Measurements from ENCODE around the gene CNGA3.

GRCh38 chr2:98388081-98388480 lies 41.8 kb downstream of the CNGA3 start:
- TF ChIP-seq EZH2 (IDR thresholded peaks at IDR 0.05; ENCODE audit: low read length, unreplicated experiment) = no peak
- TF ChIP-seq CTCF (conservative IDR thresholded peaks at IDR 0.05; ENCODE audit: low read depth, low read length) = no peak

All from PC-3 (cell line).